ENCODE results near the gene PRIMA1. TPM values are rescaled to one million over a fixed set of nuclear protein-coding genes. Genes with fewer than 3 reads are reported as not detected.

The PRIMA1 gene
- total RNA-seq, 1 donor from 2014 or later: not detected

DNA sequence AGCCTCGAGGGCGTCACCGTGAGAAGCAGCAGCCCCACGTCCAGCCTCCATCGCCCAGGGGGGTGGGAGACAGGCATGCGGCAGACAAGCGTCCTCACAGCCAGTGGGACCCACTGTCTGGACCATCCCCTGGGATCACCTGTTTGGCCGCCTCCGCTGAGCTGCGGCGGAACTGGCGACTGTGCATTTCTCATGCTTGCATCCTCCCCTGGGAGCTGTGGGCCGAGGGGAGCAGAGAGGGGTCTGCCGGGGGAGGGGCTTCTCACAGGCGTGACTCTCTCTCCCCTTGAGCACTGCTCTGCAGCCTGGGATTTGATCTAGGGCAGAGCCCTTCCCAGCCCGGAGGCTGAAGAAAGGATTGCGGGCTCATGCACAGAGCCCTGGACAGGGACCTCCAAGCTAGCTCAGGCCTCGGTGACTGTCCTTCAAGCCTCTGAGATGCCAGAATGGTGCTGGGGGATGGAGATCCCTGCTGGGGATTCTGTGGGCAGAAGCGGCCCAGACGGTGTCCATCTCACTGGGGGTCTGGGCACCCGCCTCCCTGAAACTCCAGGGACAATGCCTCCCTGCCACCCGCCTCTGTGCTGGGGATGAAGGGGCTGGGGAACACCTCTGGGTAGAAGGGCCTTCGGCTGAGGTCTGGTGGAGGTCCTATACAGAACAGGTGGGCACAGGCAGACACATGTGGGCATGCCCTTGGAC is 61.1 kb downstream of the PRIMA1 start:
- Mint-ChIP-seq H3K36me3 (ENCODE audit: low read depth) (no peaks in the 10 kb centered on the region), H3K4me1 (no peaks in the 10 kb centered on the region), H3K27ac (no peak overlapping the region), H3K27me3 (no peaks in the 10 kb centered on the region), H3K4me3 (no peak overlapping the region), H3K9me3 (no peaks in the 10 kb centered on the region)
- no peak for DNase-seq
- intact Hi-C loops (cut with micrococcal nuclease): no loop called here

DNA sequence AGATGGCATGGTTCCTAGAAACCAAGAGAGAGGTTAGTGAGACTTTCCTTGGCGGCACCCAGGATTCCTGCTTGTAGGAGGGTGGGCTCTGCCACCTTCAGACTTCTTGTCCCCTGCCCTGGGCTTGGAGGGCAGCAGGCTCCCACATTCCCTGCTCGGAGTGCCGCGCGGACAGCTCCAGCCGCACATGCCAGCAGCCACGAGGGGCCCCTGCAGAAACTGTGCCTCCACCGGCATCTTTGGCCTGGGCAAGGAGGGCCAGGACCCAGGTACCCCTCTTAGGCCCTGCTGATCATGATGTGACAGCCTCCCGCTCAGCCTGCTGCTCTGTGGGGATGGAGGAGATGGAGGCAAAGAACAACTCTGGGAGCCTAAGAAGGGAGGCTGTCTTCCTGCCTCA is 62.3 kb downstream of the PRIMA1 start:
- no peak for DNase-seq
- Mint-ChIP-seq H3K27me3 (no peaks in the 10 kb centered on the region), H3K4me1 (no peaks in the 10 kb centered on the region), H3K27ac (no peak overlapping the region), H3K36me3 (ENCODE audit: low read depth) (no peaks in the 10 kb centered on the region), H3K4me3 (no peak overlapping the region), H3K9me3 (no peaks in the 10 kb centered on the region)
- intact Hi-C loops (cut with micrococcal nuclease): no loop called here

DNA sequence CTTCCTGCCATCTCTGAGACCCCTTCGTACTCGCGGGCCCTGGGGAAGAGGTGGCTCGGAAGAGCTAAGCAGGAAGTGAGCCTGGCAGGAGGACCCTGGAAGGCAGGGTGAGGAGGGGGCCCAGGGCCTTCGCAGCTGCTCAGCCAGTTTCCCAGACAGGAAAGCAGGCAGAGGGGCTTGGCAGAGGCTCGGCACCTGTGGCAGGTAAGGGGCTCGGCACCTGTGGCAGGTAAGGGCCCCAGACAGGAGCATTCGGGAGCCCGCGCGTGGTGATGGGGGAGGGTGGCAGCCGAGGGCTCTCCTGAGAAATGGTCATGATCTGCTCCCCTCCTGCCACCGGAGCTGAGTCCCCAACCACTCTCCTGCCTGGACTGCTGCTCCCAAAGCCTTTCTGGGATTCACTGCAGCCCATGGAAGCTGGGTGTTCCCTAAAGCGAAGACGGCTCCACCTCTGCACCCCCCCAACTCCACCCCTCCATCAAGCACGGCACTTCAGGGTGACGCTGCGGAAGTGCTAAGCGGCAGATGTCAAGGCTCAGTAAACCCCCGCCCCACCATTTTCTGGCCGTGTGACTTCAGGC is 63.2 kb downstream of the PRIMA1 start:
- Mint-ChIP-seq H3K27ac (no peak overlapping the region), H3K9me3 (no peaks in the 10 kb centered on the region), H3K4me1 (no peaks in the 10 kb centered on the region), H3K36me3 (ENCODE audit: low read depth) (no peaks in the 10 kb centered on the region), H3K27me3 (no peaks in the 10 kb centered on the region), H3K4me3 (no peak overlapping the region)
- DNase-seq: no peak
- intact Hi-C loops (cut with micrococcal nuclease): no loop called here

DNA sequence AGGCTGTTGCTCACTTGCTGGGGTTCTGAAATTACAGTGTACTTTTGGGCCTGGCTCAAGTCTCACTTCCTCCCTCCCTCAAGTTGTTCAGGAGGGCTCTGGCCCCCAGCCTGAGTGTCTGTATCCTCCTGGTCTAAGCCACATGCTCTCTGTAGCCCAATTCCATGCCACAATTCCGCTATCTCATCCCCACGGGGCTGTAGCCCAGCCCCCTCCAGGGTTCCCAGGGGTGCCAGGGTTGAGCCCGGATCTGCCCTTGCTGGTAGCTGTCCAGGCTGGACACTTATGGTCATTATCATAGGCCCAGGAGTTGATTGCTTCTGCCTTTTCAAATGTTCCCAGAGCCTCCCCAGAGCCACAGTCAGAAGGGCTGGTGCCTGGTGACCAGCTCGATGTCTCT is 65.3 kb downstream of the PRIMA1 start:
- no peak for DNase-seq
- intact Hi-C loops (cut with micrococcal nuclease): no loop called here
- Mint-ChIP-seq H3K4me3 (no peak overlapping the region), H3K4me1 (no peaks in the 10 kb centered on the region), H3K9me3 (no peaks in the 10 kb centered on the region), H3K27me3 (no peaks in the 10 kb centered on the region), H3K27ac (no peak overlapping the region), H3K36me3 (ENCODE audit: low read depth) (no peaks in the 10 kb centered on the region)

DNA sequence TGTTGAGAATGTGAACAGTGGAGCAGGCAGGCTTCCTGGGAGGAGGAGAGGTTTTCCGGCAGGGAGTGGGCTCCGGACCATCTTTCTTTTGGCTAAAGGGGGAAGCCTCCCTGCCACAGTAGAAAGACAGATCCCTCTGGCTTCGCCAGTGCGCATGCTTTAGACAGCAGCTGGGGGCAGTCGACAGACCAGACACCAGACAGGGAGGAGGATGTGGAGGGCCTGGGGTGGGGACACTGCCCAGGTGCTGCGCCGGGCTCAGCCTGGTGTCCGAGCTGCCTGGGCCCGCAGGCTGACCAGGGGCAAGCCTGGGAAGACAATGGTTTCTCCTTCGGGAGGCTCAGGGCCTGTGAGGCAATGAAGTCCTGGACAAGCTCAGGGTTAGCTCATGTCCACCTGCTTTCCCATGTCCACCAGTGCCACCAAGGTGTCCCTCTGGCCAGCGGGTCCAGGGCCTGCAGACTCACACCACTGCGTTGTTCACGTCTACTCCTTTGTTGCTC is 67.3 kb downstream of the PRIMA1 start:
- Mint-ChIP-seq H3K4me1 (no peaks in the 10 kb centered on the region), H3K27me3 (no peaks in the 10 kb centered on the region), H3K36me3 (ENCODE audit: low read depth) (no peaks in the 10 kb centered on the region), H3K27ac (no peak overlapping the region), H3K9me3 (no peaks in the 10 kb centered on the region), H3K4me3 (no peak overlapping the region)
- DNase-seq: no peak
- intact Hi-C loops (cut with micrococcal nuclease): no loop called here

DNA sequence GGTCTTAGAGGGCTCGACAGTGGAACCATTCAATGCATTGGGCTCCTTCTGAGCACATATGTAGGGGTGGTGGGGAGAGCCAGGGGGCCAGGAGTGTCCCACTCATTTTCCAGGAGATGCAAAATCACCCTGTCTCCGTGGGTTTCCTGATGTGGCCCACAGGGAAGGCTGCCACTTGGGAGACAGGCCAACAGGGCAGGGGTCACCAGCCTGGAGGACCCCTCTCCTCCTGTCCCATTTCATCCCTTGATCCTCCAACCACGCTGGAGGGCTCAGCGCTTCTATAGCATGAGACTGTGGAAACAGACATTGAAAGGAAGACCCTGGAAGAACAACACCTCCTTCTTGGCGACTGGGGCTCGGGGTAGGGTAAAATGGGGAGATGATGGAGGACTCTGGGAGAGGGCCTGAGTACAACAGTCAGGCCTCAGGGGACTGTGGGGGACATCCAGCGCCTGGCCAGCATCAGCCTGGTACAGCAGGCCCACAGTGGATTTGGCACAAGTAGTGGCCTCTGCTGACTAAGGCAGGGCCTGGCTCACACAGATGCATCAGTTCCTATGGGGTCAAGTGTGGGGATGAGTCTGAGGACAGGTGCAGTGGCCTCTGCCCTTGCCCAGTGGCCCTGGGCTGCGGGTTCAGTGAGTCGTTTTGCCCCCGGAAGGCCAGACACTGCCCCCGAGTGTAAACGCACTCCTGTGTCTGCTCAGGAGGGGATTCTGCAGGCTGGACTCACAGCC is 68.0 kb downstream of the PRIMA1 start:
- Mint-ChIP-seq H3K36me3 (ENCODE audit: low read depth) (no peaks in the 10 kb centered on the region), H3K4me3 (no peak overlapping the region), H3K27ac (no peak overlapping the region), H3K9me3 (no peaks in the 10 kb centered on the region), H3K27me3 (no peaks in the 10 kb centered on the region), H3K4me1 (no peaks in the 10 kb centered on the region)
- intact Hi-C loops (cut with micrococcal nuclease): no loop called here
- DNase-seq: no peak

DNA sequence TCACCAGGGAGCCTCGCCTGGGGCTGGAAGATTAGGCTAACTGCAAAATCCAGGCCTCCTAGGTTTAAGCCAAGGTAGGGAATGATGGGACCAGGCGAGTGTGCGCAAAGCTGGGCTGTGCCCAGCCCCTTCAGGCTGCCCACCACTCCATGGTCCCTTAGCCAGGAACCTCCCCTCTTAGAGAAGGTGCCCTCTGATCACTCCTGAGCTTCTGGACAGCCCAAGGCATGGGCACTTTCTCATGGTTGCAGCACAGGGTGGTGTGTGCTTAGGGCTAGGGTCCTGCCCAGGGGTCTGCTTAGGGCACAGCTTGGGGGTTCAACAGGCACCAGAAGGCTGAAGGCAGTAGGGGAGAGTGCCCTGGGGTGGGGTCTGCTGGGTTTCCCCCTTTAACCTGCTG is 69.0 kb downstream of the PRIMA1 start:
- Mint-ChIP-seq H3K27ac (no peak overlapping the region), H3K27me3 (no peaks in the 10 kb centered on the region), H3K9me3 (no peaks in the 10 kb centered on the region), H3K4me1 (no peaks in the 10 kb centered on the region), H3K36me3 (ENCODE audit: low read depth) (no peaks in the 10 kb centered on the region), H3K4me3 (no peak overlapping the region)
- intact Hi-C loops (cut with micrococcal nuclease): no loop called here
- no peak for DNase-seq

DNA sequence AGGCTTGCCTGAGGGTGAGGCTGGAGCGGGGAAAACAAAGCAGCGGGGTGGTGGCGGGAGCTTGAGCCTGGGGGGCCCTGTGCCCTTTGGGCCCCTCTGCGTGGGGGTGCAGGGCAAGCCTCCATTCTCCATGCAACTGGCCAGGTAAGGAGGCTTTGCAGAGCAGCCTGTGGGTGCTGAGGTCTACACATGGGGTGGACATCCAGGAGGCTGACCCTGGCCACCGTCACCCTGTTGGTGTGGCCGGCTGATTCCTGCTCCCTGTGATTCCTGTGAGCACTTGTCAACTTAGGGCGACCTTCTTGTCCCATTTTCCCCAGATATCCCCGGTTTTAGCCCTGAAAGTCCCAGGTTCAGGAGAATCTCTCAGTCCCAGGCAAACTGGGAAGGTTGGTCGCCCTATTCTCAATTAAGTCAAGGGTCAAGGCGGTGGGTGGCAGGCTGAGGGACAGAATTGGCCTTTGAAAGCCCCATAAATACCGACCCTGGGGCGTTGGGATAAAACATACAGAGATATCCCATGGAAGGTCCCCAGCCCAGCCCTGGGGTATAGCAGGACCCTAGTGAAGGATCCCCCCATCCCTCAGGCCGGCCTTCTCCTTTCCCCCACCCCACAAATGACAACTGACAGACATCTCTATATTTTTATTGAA is 70.5 kb downstream of the PRIMA1 start:
- H3K9me3 Mint-ChIP-seq: no peaks in the 10 kb centered on the region
- no peak for DNase-seq
- intact Hi-C loops (cut with micrococcal nuclease): no loop called here
- no peaks in the 10 kb centered on the region for H3K27me3 Mint-ChIP-seq
- H3K4me3 Mint-ChIP-seq: no peak overlapping the region
- H3K27ac Mint-ChIP-seq: no peak overlapping the region
- H3K4me1 Mint-ChIP-seq: no peaks in the 10 kb centered on the region
- H3K36me3 Mint-ChIP-seq (ENCODE audit: low read depth): no peaks in the 10 kb centered on the region

DNA sequence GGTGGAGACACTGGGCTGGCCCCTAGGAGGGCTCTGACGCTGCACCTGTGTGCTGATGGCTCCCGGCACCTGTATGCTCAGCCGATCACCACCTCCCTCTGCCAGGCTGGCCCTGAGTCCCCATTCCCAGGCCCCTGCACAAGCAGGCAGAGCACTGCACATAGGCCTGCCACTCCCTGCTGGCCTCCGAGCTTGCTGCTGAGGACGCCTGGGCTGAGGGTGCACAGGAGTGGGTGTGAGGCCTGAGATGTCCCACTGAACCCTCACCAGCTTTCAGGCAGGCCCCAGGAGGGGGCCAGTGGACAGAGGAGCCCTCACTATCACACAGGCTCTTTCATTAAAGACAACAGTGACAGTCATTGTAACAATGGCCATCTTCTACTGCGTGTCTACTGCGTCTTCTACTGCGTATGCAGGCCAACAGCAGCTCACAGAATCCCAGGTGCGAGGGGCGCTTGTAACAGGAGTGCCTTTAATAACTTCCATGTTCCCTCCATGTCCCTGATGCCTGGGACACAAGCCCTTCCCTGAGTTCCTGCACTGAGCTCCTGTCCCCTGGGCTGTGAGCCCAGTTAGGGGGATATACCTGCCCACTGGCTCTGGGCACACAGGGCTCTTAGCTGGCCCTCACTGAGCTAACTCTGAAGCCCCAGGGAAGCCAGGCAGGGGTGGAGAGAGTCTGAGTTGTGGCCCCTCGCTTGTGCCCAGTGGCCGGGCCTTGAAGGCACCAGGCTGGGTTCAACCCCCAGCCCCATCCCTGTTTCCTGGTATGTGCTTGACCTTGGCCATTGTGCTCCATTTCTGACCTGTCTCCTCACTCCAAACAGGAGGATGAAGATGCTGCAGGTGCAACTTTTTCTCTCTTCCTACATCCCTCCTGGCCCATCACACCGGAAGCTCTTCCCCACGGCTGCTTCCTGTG is 71.3 kb downstream of the PRIMA1 start:
- Mint-ChIP-seq H3K4me1 (no peaks in the 10 kb centered on the region), H3K27me3 (no peaks in the 10 kb centered on the region), H3K4me3 (no peak overlapping the region), H3K9me3 (no peaks in the 10 kb centered on the region), H3K36me3 (ENCODE audit: low read depth) (no peaks in the 10 kb centered on the region), H3K27ac (no peak overlapping the region)
- intact Hi-C loops (cut with micrococcal nuclease): no loop called here
- DNase-seq: no peak

DNA sequence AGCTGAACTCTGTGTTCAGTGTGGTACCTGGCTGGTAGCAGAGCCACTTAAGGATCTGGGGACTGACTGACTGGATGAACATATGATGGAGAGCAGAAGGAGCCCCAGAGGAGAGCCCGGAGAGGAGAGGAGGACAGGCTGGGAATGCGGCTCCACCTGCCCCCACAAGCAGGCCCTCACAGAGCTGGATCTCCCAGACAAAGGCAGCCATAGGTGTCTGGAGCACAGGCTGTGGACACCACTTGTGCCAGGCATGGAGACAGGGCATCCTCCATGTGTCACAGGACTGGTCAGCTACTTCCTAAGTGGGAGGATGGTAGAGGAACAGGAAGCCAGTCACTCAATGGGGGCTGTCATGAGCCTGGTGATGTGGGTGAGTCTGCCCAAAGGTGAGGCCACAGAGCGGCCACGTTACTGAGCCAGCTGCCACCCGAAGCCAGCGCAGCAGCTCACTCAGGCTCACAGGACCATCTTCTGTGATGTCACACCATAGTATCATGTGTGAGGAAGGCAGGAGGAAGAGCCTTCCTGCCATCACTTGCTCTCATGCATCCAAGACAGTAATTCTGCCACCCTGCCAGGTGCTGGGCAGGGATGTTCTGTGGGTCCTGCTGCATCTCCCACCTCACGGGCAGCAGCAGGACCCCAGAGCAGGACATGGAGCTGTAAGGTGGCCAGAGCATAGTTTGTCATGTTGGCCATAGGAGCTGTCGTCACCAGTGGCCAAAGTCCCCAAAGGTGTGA is 72.1 kb downstream of the PRIMA1 start:
- Mint-ChIP-seq H3K27ac (no peak overlapping the region), H3K4me3 (no peak overlapping the region), H3K4me1 (no peaks in the 10 kb centered on the region), H3K36me3 (ENCODE audit: low read depth) (no peaks in the 10 kb centered on the region), H3K27me3 (no peaks in the 10 kb centered on the region), H3K9me3 (no peaks in the 10 kb centered on the region)
- intact Hi-C loops (cut with micrococcal nuclease): no loop called here
- DNase-seq: no peak

DNA sequence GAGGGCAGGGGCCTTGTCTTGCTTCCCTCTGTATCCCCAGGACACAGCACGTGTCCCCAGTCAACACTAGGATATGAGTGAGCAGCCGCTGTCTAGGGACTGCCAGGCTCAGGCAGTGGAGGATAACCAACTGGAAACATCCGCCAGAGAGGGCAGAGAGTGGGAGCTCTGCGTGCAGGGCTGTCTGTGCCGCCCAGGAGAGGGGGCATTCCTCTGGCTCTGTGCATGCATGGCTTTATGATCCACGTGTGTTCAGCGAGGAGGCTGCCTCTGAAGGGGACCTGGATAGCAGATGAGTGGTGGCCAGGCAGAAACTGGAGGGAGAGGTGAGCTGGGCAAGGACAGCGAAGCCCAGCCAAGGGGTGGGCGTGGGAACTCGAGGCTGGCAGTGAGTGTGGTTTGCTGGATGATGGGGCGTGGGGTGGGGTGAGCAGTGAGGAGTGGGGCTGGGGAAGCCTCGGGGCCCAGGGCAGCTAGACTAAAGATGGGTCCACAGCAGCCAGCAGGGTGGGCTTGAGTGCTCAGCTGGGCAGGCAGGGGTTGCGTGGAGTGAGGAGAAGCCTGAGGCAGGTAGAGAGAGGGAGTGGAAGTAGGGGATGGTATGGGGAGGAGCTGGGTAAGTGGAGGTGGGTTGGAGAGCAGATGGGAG is 72.9 kb downstream of the PRIMA1 start:
- intact Hi-C loops (cut with micrococcal nuclease): no loop called here
- Mint-ChIP-seq H3K4me1 (no peaks in the 10 kb centered on the region), H3K36me3 (ENCODE audit: low read depth) (no peaks in the 10 kb centered on the region), H3K27ac (no peak overlapping the region), H3K4me3 (no peak overlapping the region), H3K27me3 (no peaks in the 10 kb centered on the region), H3K9me3 (no peaks in the 10 kb centered on the region)
- no peak for DNase-seq

DNA sequence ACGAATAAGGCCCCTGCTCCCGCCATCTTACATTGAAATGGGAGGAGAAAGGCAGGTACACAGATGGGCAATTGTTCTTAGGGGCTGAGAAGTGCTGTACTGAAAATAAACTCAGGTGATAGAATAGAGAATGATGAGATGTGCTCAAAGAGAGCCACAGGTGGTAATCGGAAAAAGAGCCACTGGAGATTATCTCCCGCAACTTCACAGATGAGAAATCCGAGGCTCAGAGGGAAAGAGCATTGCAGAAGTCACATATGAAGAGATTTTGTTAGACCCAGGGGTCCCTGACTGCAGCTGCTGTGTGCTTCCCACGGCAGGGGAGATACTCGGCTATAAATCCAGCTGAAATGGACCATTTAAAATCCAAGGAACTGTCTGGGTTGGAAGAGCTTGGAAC is 73.7 kb downstream of the PRIMA1 start:
- Mint-ChIP-seq H3K27ac (no peak overlapping the region), H3K4me1 (no peaks in the 10 kb centered on the region), H3K4me3 (no peak overlapping the region), H3K27me3 (no peaks in the 10 kb centered on the region), H3K9me3 (no peaks in the 10 kb centered on the region), H3K36me3 (ENCODE audit: low read depth) (no peaks in the 10 kb centered on the region)
- DNase-seq: no peak
- intact Hi-C loops (cut with micrococcal nuclease): no loop called here

All from activated CD4-positive, alpha-beta T cell treated with anti-CD3 and anti-CD28 coated beads, Interleukin-2, amount 10 ng/mL, durations not matched to agents 24 days and 14 days (primary cell).